ENCODE results near the gene CS.

CS gene

DNA sequence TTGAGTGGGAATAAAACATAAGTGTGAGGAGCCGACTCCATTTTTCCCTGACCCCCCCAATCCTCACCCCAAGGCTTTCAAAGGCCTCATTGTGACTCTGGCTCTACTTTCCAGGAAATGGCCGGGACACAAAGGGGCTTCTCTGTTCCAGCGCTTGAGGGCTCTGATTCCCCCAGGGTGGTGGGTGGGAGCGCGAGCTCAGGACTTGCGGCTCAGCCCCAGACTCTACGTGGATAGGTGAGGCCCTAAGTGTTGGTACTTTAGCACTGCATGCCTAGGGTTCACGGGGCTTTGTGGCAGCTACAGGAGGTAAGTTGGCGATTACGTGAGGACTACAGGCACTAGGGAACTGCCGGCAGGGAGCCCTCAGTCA, 15.1 kb upstream of the CS start:
- Histone ChIP-seq H3K27me3 (ENCODE audit: insufficient read depth, poor library complexity, severe bottlenecking) (no peaks in the 10 kb centered on the region), H3K4me3 (replicated peaks; ENCODE audit: insufficient read depth, low read length) (peak overlapping the region; percentile 85), H3K27ac (replicated peaks) (peak overlapping the region; percentile 98)
- no peak for TF ChIP-seq SPI1 (IDR thresholded peaks at IDR 0.05; ENCODE audit: borderline replicate concordance, low read depth)
- TF ChIP-seq POLR2AphosphoS5 (IDR thresholded peaks at IDR 0.05; ENCODE audit: low read depth), result no peak
- TF ChIP-seq, protein P1, sequence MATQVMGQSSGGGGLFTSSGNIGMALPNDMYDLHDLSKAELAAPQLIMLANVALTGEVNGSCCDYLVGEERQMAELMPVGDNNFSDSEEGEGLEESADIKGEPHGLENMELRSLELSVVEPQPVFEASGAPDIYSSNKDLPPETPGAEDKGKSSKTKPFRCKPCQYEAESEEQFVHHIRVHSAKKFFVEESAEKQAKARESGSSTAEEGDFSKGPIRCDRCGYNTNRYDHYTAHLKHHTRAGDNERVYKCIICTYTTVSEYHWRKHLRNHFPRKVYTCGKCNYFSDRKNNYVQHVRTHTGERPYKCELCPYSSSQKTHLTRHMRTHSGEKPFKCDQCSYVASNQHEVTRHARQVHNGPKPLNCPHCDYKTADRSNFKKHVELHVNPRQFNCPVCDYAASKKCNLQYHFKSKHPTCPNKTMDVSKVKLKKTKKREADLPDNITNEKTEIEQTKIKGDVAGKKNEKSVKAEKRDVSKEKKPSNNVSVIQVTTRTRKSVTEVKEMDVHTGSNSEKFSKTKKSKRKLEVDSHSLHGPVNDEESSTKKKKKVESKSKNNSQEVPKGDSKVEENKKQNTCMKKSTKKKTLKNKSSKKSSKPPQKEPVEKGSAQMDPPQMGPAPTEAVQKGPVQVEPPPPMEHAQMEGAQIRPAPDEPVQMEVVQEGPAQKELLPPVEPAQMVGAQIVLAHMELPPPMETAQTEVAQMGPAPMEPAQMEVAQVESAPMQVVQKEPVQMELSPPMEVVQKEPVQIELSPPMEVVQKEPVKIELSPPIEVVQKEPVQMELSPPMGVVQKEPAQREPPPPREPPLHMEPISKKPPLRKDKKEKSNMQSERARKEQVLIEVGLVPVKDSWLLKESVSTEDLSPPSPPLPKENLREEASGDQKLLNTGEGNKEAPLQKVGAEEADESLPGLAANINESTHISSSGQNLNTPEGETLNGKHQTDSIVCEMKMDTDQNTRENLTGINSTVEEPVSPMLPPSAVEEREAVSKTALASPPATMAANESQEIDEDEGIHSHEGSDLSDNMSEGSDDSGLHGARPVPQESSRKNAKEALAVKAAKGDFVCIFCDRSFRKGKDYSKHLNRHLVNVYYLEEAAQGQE (IDR thresholded peaks at IDR 0.05; ENCODE audit: insufficient replicate concordance, low read depth), result no peak
- TF ChIP-seq GABPA (IDR thresholded peaks at IDR 0.05; ENCODE audit: low read depth), result no peak
- TF ChIP-seq CTCF (IDR thresholded peaks at IDR 0.05; ENCODE audit: insufficient read depth, low read length), result no peak
- DNase-seq (ENCODE audit: low read depth in 1 of 2, low spot score in 1 of 2), result no peak

- no peak overlapping the region for H3K27ac ChIP-seq (replicated peaks)
- TF ChIP-seq, protein P1 (IDR thresholded peaks at IDR 0.05; ENCODE audit: insufficient replicate concordance, low read depth), result no peak
- TF ChIP-seq POLR2AphosphoS5 (IDR thresholded peaks at IDR 0.05; ENCODE audit: low read depth), result no peak
- no peak for TF ChIP-seq CTCF (IDR thresholded peaks at IDR 0.05; ENCODE audit: insufficient read depth, low read length)
- no peak for TF ChIP-seq GABPA (IDR thresholded peaks at IDR 0.05; ENCODE audit: low read depth)
- TF ChIP-seq SPI1 (IDR thresholded peaks at IDR 0.05; ENCODE audit: borderline replicate concordance, low read depth), result no peak
- no peak for DNase-seq (ENCODE audit: low read depth in 1 of 2, low spot score in 1 of 2)
- no peaks in the 10 kb centered on the region for H3K27me3 ChIP-seq (ENCODE audit: insufficient read depth, poor library complexity, severe bottlenecking)
- no peak overlapping the region for H3K4me3 ChIP-seq (replicated peaks; ENCODE audit: insufficient read depth, low read length)
Observed at GRCh38 chr12:56311003-56311402, 10.9 kb upstream of the CS start.

DNA sequence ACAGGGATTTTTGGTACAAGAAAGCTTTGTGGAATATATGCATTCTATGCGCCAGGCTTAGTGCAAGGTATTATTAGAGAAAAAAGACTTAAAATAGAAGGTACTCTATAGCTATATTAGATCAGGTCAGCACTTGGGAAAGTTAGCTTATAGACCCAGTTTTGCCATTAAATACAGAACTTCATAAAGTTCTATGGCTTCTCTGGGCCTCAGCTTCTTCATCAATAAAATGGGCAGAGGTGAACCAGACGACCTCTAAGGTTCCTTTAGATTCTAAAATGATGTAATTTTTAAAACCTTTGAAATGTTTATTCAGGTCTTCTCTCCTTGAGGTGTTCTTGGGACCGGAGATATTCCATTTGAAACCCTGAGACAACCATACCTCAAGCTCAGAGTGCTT, 8.6 kb upstream of the CS start:
- Histone ChIP-seq H3K27ac (replicated peaks) (no peak overlapping the region), H3K27me3 (ENCODE audit: insufficient read depth, poor library complexity, severe bottlenecking) (no peaks in the 10 kb centered on the region), H3K4me3 (replicated peaks; ENCODE audit: insufficient read depth, low read length) (no peak overlapping the region)
- DNase-seq (ENCODE audit: low read depth in 1 of 2, low spot score in 1 of 2), result no peak
- TF ChIP-seq SPI1 (IDR thresholded peaks at IDR 0.05; ENCODE audit: borderline replicate concordance, low read depth), result no peak
- TF ChIP-seq, protein P1 (IDR thresholded peaks at IDR 0.05; ENCODE audit: insufficient replicate concordance, low read depth), result no peak
